Measurements from ENCODE around the gene C9orf50. TPM values are rescaled to one million over a fixed set of nuclear protein-coding genes. Genes with fewer than 3 reads are reported as not detected.

The C9orf50 gene
- total RNA-seq, 1 experiment from 2014 or later = not detected

- ChIA-PET CTCF (no interaction called here), POLR2A (no interaction called here)
- Histone ChIP-seq H3K9me3 (no peaks in the 10 kb centered on the region), H3K4me3 (ENCODE audit: low read depth, low read length) (no peak overlapping the region), H3K36me3 (ENCODE audit: control insufficient read depth, insufficient read depth, low read length) (peaks cover 3% of the 10 kb centered on the region), H3K27me3 (replicated peaks; ENCODE audit: control insufficient read depth, insufficient read depth, low read length) (no peaks in the 10 kb centered on the region), H3K4me1 (peaks cover 2% of the 10 kb centered on the region; the same call in 1 of the 2 replicates)
- H3K9me3 Mint-ChIP-seq (ENCODE audit: unreplicated experiment) = no peaks in the 10 kb centered on the region
- no peak for DNase-seq
- H3K4me1 Mint-ChIP-seq (ENCODE audit: low read depth, unreplicated experiment) = peaks cover 5% of the 10 kb centered on the region
- H3K36me3 Mint-ChIP-seq (ENCODE audit: insufficient read depth, unreplicated experiment) = peaks cover 67% of the 10 kb centered on the region
- TF ChIP-seq, protein P1, sequence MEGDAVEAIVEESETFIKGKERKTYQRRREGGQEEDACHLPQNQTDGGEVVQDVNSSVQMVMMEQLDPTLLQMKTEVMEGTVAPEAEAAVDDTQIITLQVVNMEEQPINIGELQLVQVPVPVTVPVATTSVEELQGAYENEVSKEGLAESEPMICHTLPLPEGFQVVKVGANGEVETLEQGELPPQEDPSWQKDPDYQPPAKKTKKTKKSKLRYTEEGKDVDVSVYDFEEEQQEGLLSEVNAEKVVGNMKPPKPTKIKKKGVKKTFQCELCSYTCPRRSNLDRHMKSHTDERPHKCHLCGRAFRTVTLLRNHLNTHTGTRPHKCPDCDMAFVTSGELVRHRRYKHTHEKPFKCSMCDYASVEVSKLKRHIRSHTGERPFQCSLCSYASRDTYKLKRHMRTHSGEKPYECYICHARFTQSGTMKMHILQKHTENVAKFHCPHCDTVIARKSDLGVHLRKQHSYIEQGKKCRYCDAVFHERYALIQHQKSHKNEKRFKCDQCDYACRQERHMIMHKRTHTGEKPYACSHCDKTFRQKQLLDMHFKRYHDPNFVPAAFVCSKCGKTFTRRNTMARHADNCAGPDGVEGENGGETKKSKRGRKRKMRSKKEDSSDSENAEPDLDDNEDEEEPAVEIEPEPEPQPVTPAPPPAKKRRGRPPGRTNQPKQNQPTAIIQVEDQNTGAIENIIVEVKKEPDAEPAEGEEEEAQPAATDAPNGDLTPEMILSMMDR (IDR thresholded peaks at IDR 0.05; ENCODE audit: insufficient read depth in 1 of 2, low read depth in 1 of 2, low read length in 1 of 2, severe bottlenecking in 1 of 2, unreplicated experiment in 1 of 2) = no peak
- H3K4me3 Mint-ChIP-seq (ENCODE audit: unreplicated experiment) = no peak overlapping the region
- BruUV-seq (replicated peaks) = no TSS peak
- no peak overlapping the region for H3K27ac Mint-ChIP-seq (ENCODE audit: unreplicated experiment)
- intact Hi-C loops (cut with micrococcal nuclease; ENCODE audit: unreplicated experiment) = no loop called here
- H3K27me3 Mint-ChIP-seq (ENCODE audit: insufficient read depth, unreplicated experiment) = no peaks in the 10 kb centered on the region
These were observed 11.6 kb upstream of the C9orf50 start for GRCh38 chr9:129632460-129632859.

GRCh38 chr9:129631674-129632129 lies 10.8 kb upstream of the C9orf50 start:
- Mint-ChIP-seq H3K27me3 (ENCODE audit: insufficient read depth, unreplicated experiment) (no peaks in the 10 kb centered on the region), H3K4me3 (ENCODE audit: unreplicated experiment) (no peak overlapping the region), H3K4me1 (ENCODE audit: low read depth, unreplicated experiment) (peaks cover 5% of the 10 kb centered on the region), H3K9me3 (ENCODE audit: unreplicated experiment) (no peaks in the 10 kb centered on the region), H3K36me3 (ENCODE audit: insufficient read depth, unreplicated experiment) (peaks cover 73% of the 10 kb centered on the region), H3K27ac (ENCODE audit: unreplicated experiment) (no peak overlapping the region)
- intact Hi-C loops (cut with micrococcal nuclease; ENCODE audit: unreplicated experiment) = no loop called here
- Histone ChIP-seq H3K9me3 (no peaks in the 10 kb centered on the region), H3K36me3 (ENCODE audit: control insufficient read depth, insufficient read depth, low read length) (peaks cover 3% of the 10 kb centered on the region), H3K4me3 (ENCODE audit: low read depth, low read length) (no peak overlapping the region), H3K4me1 (peaks cover 5% of the 10 kb centered on the region; the same call in 1 of the 2 replicates), H3K27me3 (replicated peaks; ENCODE audit: control insufficient read depth, insufficient read depth, low read length) (no peaks in the 10 kb centered on the region)
- ChIA-PET CTCF (no interaction called here), POLR2A (no interaction called here)
- no peak for DNase-seq
- TF ChIP-seq, protein P1 (IDR thresholded peaks at IDR 0.05; ENCODE audit: insufficient read depth in 1 of 2, low read depth in 1 of 2, low read length in 1 of 2, severe bottlenecking in 1 of 2, unreplicated experiment in 1 of 2) = no peak
- BruUV-seq (replicated peaks) = no TSS peak

DNA sequence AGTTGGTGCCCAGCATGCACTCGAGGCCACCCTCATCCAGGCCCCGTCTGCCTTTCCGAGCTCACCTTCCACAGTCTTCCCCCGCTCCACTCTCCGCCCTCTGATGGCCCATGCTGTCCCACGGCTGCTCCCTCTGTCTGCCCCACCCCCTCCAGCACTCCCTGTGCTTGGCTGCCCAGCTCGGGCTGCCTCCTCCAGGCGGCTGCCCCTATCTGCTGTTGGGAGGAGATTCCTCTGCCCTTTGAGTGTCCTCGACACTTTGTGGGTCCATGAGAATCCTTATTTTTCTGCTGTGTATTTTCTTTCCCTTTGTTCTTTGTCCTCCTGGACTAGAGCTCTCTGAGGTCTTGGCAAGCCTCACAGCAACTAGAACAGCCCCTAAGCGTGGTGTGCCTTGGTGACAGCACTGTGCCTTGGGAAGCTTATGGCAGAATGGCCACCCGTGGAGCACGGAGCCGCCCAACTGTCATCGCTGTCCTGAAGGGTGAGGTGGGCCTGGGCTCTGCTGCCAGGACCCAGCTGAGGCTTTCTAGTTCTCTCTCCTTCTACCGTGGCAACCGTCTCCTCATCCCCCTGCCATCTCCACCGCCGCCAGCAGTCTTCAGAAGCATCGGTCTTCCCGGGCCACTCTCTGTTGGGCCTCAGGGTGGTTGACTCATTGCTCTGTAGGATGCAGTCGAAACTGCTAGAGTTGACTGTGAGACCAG lies 10.2 kb upstream of the C9orf50 start:
- Mint-ChIP-seq H3K9me3 (ENCODE audit: unreplicated experiment) (no peaks in the 10 kb centered on the region), H3K27ac (ENCODE audit: unreplicated experiment) (no peak overlapping the region), H3K4me3 (ENCODE audit: unreplicated experiment) (no peak overlapping the region), H3K4me1 (ENCODE audit: low read depth, unreplicated experiment) (peaks cover 5% of the 10 kb centered on the region), H3K27me3 (ENCODE audit: insufficient read depth, unreplicated experiment) (no peaks in the 10 kb centered on the region), H3K36me3 (ENCODE audit: insufficient read depth, unreplicated experiment) (peaks cover 73% of the 10 kb centered on the region)
- H3K27me3 ChIP-seq (replicated peaks; ENCODE audit: control insufficient read depth, insufficient read depth, low read length) = no peaks in the 10 kb centered on the region
- H3K9me3 ChIP-seq = no peaks in the 10 kb centered on the region
- no TSS peak for BruUV-seq (replicated peaks)
- no peak overlapping the region for H3K4me3 ChIP-seq (ENCODE audit: low read depth, low read length)
- H3K36me3 ChIP-seq (ENCODE audit: control insufficient read depth, insufficient read depth, low read length) = peaks cover 3% of the 10 kb centered on the region
- ChIA-PET POLR2A (no interaction called here), CTCF (interaction anchor here (1.2 kb wide), 1 partner anchor 9 kb away, joined by 4 read pairs; no protein-coding TSS in a partner anchor)
- DNase-seq = no peak
- H3K4me1 ChIP-seq = peaks cover 5% of the 10 kb centered on the region; the same call in 1 of the 2 replicates
- intact Hi-C loops (cut with micrococcal nuclease; ENCODE audit: unreplicated experiment) = no loop called here
- TF ChIP-seq, protein P1 (IDR thresholded peaks at IDR 0.05; ENCODE audit: insufficient read depth in 1 of 2, low read depth in 1 of 2, low read length in 1 of 2, severe bottlenecking in 1 of 2, unreplicated experiment in 1 of 2) = no peak
